ENCODE results near the gene LHFPL2. TPM values are rescaled to one million over a fixed set of nuclear protein-coding genes. Genes with fewer than 3 reads are reported as not detected.
A peak's percentile ranks its signal among the peaks of the same experiment; 100 is the strongest.

The LHFPL2 gene
- total RNA-seq, 3 donors from 2014 or later: 44.8 to 63.6 (median 50.2) TPM

- ATAC-seq (peak; percentile 57), DNase-seq (no peak)
- no peaks in the 10 kb centered on the region for H3K4me1 ChIP-seq (ENCODE audit: low read depth)
- no peak overlapping the region for H3K4me3 ChIP-seq
- intact Hi-C loops (cut with DNase I, micrococcal nuclease): no loop called here
- H3K36me3 ChIP-seq (ENCODE audit: low read depth): no peaks in the 10 kb centered on the region
- TF ChIP-seq CTCF (IDR thresholded peaks at IDR 0.05): no peak
- H3K9me3 ChIP-seq: no peaks in the 10 kb centered on the region
Measured at GRCh38 chr5:78586251-78586650, 62.3 kb downstream of the LHFPL2 start.

DNA sequence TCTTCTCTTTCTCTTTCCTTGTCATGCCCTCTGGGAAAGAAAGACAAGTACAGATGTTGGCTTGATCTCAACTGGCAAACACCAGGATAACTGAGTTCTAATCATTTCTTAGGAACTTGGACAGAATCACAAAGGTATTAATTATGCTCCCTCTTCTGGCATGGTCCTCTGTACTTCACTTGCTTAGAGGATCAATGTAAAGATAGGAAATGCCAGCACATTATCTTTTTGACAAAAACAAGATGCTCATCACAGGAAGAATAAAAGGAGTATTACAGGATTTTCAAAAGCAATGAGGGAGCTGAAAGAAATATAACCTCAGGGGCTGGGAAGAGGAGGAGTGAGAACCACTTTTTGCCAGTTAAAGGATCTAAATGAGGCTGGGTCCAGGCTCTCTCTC, 70.6 kb downstream of the LHFPL2 start:
- Histone ChIP-seq H3K4me3 (no peak overlapping the region), H3K4me1 (ENCODE audit: low read depth) (no peaks in the 10 kb centered on the region), H3K36me3 (ENCODE audit: low read depth) (no peaks in the 10 kb centered on the region), H3K9me3 (no peaks in the 10 kb centered on the region)
- no peak for TF ChIP-seq CTCF (IDR thresholded peaks at IDR 0.05)
- ATAC-seq: no peak
- intact Hi-C loops (cut with DNase I, micrococcal nuclease): no loop called here
- DNase-seq: no peak

DNA sequence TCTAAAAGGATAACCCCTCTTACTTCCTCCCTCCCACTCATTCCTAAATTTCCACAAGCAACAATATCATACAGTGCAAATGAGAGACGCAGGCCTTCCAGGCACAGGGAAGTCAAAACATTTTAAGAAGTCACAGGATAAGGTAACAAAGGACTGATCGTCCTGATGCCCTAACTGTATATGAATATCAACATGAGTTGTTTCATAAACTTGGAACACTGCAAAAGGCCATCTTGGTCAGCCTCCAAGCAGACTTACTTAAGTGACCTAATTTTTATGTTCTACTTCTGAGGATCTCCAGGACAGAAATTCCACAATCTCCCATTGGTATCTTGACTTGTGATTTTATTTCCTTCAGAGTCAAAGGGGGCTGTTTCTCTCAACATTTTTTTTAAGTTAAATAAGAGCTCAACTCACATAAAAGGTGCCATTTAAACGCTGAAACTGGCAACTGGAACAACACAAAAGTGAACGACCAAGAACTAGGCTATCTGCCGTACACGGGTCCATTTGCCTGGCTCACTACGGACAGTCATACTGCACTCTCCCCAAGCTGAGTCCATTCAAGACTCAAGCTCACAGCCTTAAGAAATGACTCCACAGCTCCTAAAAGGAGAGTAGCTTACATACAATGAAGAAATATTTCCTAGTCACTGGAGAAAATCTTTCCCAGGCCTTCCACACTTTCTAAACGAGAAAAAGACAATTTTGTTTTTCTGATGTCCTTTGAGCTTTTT, 71.3 kb downstream of the LHFPL2 start:
- no peak for DNase-seq
- H3K9me3 ChIP-seq: no peaks in the 10 kb centered on the region
- no peak for ATAC-seq

DNA sequence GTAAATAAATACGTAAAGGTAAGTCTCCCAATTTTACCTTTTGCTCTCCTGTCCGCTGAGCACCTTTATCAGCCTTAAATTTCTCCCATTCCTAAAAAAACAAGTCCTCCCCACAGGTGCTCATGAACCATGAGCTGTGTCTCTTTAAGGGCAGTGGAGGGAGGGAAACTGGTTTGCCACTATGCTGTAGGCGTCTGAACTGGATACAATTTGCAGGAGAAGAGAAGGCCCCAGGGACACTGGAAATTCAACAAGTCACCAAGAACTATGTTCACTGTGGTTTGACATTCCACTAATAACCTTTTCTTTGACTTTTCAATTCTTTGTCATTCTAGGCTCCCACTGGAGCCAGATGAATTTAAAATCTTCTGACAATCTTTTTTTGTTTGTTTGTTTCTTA, 72.2 kb downstream of the LHFPL2 start:
- ATAC-seq: no peak
- H3K4me1 ChIP-seq (ENCODE audit: low read depth): no peaks in the 10 kb centered on the region
- TF ChIP-seq CTCF (IDR thresholded peaks at IDR 0.05): no peak
- intact Hi-C loops (cut with DNase I, micrococcal nuclease): no loop called here
- no peaks in the 10 kb centered on the region for H3K36me3 ChIP-seq (ENCODE audit: low read depth)
- DNase-seq: no peak
- no peaks in the 10 kb centered on the region for H3K9me3 ChIP-seq
- H3K4me3 ChIP-seq: no peak overlapping the region

More for the DNA sequence above, 71.3 kb downstream of the LHFPL2 start:
- no peak for TF ChIP-seq CTCF (IDR thresholded peaks at IDR 0.05)
- no peaks in the 10 kb centered on the region for H3K4me1 ChIP-seq (ENCODE audit: low read depth)
- intact Hi-C loops (cut with DNase I, micrococcal nuclease): no loop called here
- H3K36me3 ChIP-seq (ENCODE audit: low read depth): no peaks in the 10 kb centered on the region
- H3K4me3 ChIP-seq: no peak overlapping the region

DNA sequence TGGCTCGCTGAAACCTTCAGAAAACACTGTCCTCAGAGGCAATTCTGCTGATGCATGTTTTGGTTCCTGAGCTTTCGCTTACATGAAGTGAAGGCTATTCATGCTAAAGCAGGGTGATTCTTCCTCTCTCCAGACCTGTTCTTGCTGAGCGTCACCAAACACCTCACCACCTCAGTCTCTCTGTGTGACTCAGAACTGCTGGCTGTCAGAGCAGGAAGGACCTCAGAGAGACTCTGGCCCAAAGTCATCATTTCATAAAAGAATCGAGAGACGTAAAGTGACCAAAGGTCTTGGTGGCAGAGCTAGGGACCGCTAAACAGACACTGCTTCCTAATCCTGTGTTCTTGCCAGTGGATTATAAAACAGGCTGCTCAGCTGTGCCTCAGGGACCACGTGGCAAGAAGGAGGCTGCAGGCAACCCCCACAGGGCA, 73.8 kb downstream of the LHFPL2 start:
- no peaks in the 10 kb centered on the region for H3K4me1 ChIP-seq (ENCODE audit: low read depth)
- no peak for TF ChIP-seq CTCF (IDR thresholded peaks at IDR 0.05)
- DNase-seq: no peak
- peak; percentile 78 for ATAC-seq
- no peaks in the 10 kb centered on the region for H3K9me3 ChIP-seq
- intact Hi-C loops (cut with DNase I, micrococcal nuclease): no loop called here
- no peaks in the 10 kb centered on the region for H3K36me3 ChIP-seq (ENCODE audit: low read depth)
- no peak overlapping the region for H3K4me3 ChIP-seq

Data from mucosa of descending colon (tissue), 3 donors.